Prostate gland (tissue), 2 donors: ENCODE data around the gene GPR146. TPM values are rescaled to one million over a fixed set of nuclear protein-coding genes. Genes with fewer than 3 reads are reported as not detected.

Source experiments
- DNase-seq: peaks from one replicate; pipeline ENCODE4 v3.0.0-alpha.2; 2019; ENCODE audit warnings: low spot score
- H3K27ac ChIP-seq, 2 donors: fragments of 200-600 bp; sonication (generic); 2 replicates each; pipeline ENCODE4 v1.5.1; 2017 to 2019
- H3K27me3 ChIP-seq: fragments of 200-600 bp; sonication (generic); replicated peaks from 2 replicates; pipeline ENCODE4 v1.5.1; 2019; ENCODE audit not compliant: insufficient read depth
- H3K36me3 ChIP-seq, 2 donors: fragments of 200-600 bp; sonication (generic); 1 replicate in 1 of 2; 2 replicates in 1 of 2; pipeline versions ENCODE4 v1.5.1 to v1.8.1; 2017 to 2019
- H3K4me1 ChIP-seq: fragments of 200-600 bp; sonication (generic); replicated peaks from 2 replicates; pipeline ENCODE4 v1.5.1; 2019
- H3K4me3 ChIP-seq, 2 donors: fragments of 200-600 bp; sonication (generic); 2 replicates each; pipeline ENCODE4 v1.5.1; 2017 to 2019
- H3K9me3 ChIP-seq: fragments of 200-600 bp; sonication (generic); 2 replicates; pipeline ENCODE4 v1.5.1; 2017
- CTCF ChIP-seq, 4 experiments: fragments of 200-600 bp in 2 of 4; fragments of 450-650 bp in 2 of 4; sonication (generic) in 2 of 4; IDR thresholded peaks; 1 replicate in 3 of 4; 2 replicates in 1 of 4; pipeline ENCODE4 v1.5.1; 2016 to 2019; ENCODE audit warnings: antibody characterized with exemption in 4 of 4, mild to moderate bottlenecking in 2 of 4, moderate library complexity in 2 of 4
- POLR2A ChIP-seq: fragments of 450-650 bp; IDR thresholded peaks from one replicate; pipeline ENCODE4 v1.6.1; 2016; ENCODE audit warnings: antibody characterized with exemption, mild to moderate bottlenecking
- POLR2AphosphoS5 ChIP-seq: sonication (generic); formaldehyde crosslinking; IDR thresholded peaks from one replicate; pipeline ENCODE4 v1.6.1; 2017; ENCODE audit warnings: antibody characterized with exemption
- WGBS: methylation state at CpG from one replicate; pipeline ENCODE4 v1.1.5; 2018; 5-methylcytosine and 5-hydroxymethylcytosine counted together
- intact Hi-C: fragments of 100-400 bp; cut with DNase I; formaldehyde crosslinking; loops from one replicate; pipeline ENCODE4 v1.14.2; 2022
- total RNA-seq, 2 donors: library from RNA; depleted of rRNA; stranded (reverse); fragments of >200 nt; gene quantifications; one replicate each; pipeline ENCODE4 v1.1.0, GENCODE V29; 2016

GPR146 gene
- total RNA-seq, 2 donors from 2014 or later, result 6.1 to 25.9 TPM

GRCh38 chr7:1059200-1060091 is 15.1 kb downstream of the GPR146 start:
- WGBS, result 53% methylated on average over 54 of the region's 55 CpGs
- no peak for DNase-seq

DNA sequence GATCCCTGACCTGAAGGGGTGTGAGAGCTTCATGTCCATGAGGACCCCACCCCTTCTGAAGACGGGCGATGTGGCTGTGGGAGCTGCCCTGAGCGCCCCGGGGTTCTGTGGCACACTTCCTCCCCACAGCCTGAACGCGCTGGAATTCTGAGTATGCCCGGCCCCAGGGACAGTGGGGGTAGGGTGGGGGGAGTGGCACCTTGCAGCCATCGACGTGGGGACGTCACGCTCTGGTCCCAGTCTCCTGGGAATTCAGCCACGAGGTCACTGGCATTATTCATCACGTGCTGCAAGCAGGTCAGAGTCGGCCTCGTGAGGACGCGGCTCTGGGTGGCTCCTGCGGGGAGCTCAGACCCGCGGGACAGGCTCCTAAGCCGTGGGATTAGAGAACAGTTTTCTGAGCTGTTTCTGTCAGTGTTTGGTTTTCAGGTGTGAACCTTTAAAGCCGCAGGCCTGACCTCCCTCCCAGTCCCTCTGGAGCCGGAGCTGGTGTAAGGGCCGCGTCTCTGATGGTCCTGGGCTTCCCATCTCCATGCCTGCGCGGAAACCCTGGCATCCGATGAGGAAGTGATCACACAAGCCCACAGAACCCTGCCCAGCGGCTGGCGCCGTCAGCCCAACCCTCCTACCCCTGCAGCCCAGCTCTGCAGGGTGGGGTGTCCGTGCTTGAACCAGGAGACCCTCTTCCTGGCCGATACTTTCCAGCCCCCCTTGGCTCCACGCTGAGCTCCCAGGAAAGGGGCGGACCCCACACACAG is 16.1 kb downstream of the GPR146 start:
- no peaks in the 10 kb centered on the region for H3K9me3 ChIP-seq
- TF ChIP-seq CTCF (IDR thresholded peaks at IDR 0.05), result no peak
- no peak for DNase-seq
- no peak overlapping the region for H3K27ac ChIP-seq
- intact Hi-C loops, result no loop called here
- no peaks in the 10 kb centered on the region for H3K4me1 ChIP-seq
- WGBS, result 65% methylated on average over 35 of the region's 35 CpGs
- H3K27me3 ChIP-seq, result no peaks in the 10 kb centered on the region
- H3K36me3 ChIP-seq, result no peaks in the 10 kb centered on the region
- H3K4me3 ChIP-seq, result no peak overlapping the region

More at GRCh38 chr7:1059200-1060091, 15.1 kb downstream of the GPR146 start:
- Histone ChIP-seq H3K9me3 (no peaks in the 10 kb centered on the region), H3K27ac (no peak overlapping the region), H3K4me3 (no peak overlapping the region), H3K27me3 (no peaks in the 10 kb centered on the region), H3K36me3 (no peaks in the 10 kb centered on the region), H3K4me1 (peaks cover 4% of the 10 kb centered on the region)
- TF ChIP-seq POLR2A (no peak), POLR2AphosphoS5 (no peak), CTCF (IDR thresholded peaks at IDR 0.05) (no peak)
- intact Hi-C loops, result no loop called here

DNA sequence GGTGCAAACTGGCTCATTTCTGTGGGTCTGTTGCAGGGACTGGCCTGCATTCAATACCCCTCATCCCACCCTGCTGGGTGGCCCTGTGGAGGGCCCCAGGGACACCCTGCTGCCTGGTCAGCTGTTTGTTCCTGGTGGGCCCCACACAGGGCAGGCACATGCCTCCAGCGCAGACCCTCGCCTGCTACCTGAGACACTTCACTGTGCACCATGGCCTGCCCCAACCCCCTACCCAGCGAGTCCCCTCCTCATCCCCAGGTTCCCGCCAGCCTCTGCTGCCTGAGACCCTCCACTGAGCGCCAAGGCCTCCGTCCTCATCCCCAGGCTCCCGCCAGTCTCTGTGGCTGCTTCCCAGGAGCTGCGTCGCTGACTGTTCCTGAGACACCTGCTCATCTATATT is 16.8 kb downstream of the GPR146 start:
- intact Hi-C loops, result no loop called here
- H3K27me3 ChIP-seq, result no peaks in the 10 kb centered on the region
- no peaks in the 10 kb centered on the region for H3K9me3 ChIP-seq
- no peak overlapping the region for H3K27ac ChIP-seq
- TF ChIP-seq POLR2A (no peak), CTCF (IDR thresholded peaks at IDR 0.05) (no peak), POLR2AphosphoS5 (no peak)
- WGBS, result 92% methylated on average over 9 of the region's 9 CpGs
- no peak for DNase-seq
- no peak overlapping the region for H3K4me3 ChIP-seq
- no peaks in the 10 kb centered on the region for H3K36me3 ChIP-seq
- H3K4me1 ChIP-seq, result no peaks in the 10 kb centered on the region

DNA sequence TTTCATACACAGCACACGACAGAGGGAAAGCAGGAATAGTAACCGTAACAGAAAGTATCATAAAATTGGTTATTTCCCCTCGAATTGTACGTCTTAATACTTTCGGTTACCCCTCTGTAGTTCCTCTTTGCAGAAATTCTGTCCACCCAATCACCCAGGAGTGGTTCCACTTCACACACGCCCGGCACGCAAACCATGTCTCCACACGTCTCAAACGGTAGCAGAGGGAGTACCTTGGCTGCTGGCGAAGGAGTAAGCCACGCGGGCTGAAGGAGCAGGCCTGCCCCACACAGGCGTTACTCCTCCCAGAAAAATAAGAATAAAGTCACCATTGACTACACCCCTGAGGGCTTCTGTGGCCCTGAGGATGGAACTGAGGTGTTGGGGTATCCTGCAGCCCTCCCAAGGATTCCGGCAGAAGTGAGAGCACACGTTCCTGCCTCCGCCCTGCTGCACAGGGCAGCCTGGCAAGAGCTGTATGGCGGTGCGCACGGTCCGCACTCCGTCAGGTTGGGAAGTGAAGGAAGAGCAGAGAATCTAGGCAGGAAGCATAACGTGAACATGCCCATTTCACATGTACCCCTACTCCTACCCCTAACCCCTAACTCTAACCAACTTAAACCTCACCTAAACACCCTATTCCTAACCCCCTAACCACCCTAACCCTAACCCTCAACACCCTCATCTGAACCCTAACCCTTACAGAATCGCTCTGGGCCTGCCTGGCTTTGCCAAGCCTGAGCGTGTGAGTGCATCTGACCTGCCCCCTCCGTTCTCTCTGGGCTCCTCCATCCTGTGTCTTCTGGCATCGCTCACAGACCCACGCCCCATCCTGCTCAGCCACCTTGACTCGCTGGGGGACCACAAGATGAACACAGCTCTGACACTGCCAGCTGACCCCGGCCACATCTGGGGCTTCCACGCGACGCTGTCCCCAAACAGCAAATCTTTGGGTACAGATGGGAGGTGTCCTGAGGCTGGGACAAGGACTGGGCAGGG is 18.2 kb downstream of the GPR146 start:
- intact Hi-C loops, result no loop called here
- Histone ChIP-seq H3K9me3 (no peaks in the 10 kb centered on the region), H3K27ac (no peak overlapping the region), H3K4me3 (no peak overlapping the region), H3K36me3 (no peaks in the 10 kb centered on the region), H3K4me1 (no peaks in the 10 kb centered on the region), H3K27me3 (no peaks in the 10 kb centered on the region)
- DNase-seq, result no peak
- 63% methylated on average over 32 of the region's 33 CpGs for WGBS
- TF ChIP-seq POLR2A, result no peak
- no peak for TF ChIP-seq CTCF (IDR thresholded peaks at IDR 0.05)
- no peak for TF ChIP-seq POLR2AphosphoS5
